Kidney epithelial cell (primary cell): ENCODE measurements around the gene ABLIM2. TPM values are rescaled to one million over a fixed set of nuclear protein-coding genes. Genes with fewer than 3 reads are reported as not detected.

ENCODE experiments used
- DNase-seq: peaks from one replicate; pipeline ENCODE4 v3.0.0-alpha.2; 2010; ENCODE audit warnings: low read depth
- H3K27me3 ChIP-seq: 2 replicates; pipeline ENCODE4 v1.6.0; 2011; ENCODE audit warnings: low read length; ENCODE audit not compliant: control insufficient read depth, insufficient read depth
- H3K36me3 ChIP-seq: 2 replicates; pipeline ENCODE4 v1.5.1; 2011; ENCODE audit warnings: low read length; ENCODE audit not compliant: control insufficient read depth, insufficient read depth
- H3K4me3 ChIP-seq: 2 replicates; pipeline ENCODE4 v1.5.1; 2011; ENCODE audit warnings: low read depth, mild to moderate bottlenecking, control low read depth, low read length
- CTCF ChIP-seq: IDR thresholded peaks from 2 replicates; pipeline ENCODE4 v1.5.1; 2011; ENCODE audit warnings: mild to moderate bottlenecking, moderate library complexity, low read length, control low read depth, inconsistent platforms; ENCODE audit not compliant: insufficient read depth, poor library complexity, severe bottlenecking
- total RNA-seq: library from RNA; depleted of rRNA; stranded (reverse); fragments of >200 nt; gene quantifications from 2 replicates; pipeline ENCODE4 v1.2.3, GENCODE V29; 2015

The ABLIM2 gene
- total RNA-seq, 1 donor from 2014 or later: 1.3 TPM

GRCh38 chr4:7971881-7972500, 186.6 kb downstream of the ABLIM2 start:
- no peak for TF ChIP-seq CTCF
- Histone ChIP-seq H3K27me3 (no peaks in the 10 kb centered on the region), H3K36me3 (no peaks in the 10 kb centered on the region), H3K4me3 (no peak overlapping the region)
- no peak for DNase-seq

- no peak for DNase-seq
- Histone ChIP-seq H3K4me3 (no peak overlapping the region), H3K27me3 (no peaks in the 10 kb centered on the region), H3K36me3 (no peaks in the 10 kb centered on the region)
- TF ChIP-seq CTCF: no peak
These were observed 187.4 kb downstream of the ABLIM2 start for GRCh38 chr4:7971159-7971631.

DNA sequence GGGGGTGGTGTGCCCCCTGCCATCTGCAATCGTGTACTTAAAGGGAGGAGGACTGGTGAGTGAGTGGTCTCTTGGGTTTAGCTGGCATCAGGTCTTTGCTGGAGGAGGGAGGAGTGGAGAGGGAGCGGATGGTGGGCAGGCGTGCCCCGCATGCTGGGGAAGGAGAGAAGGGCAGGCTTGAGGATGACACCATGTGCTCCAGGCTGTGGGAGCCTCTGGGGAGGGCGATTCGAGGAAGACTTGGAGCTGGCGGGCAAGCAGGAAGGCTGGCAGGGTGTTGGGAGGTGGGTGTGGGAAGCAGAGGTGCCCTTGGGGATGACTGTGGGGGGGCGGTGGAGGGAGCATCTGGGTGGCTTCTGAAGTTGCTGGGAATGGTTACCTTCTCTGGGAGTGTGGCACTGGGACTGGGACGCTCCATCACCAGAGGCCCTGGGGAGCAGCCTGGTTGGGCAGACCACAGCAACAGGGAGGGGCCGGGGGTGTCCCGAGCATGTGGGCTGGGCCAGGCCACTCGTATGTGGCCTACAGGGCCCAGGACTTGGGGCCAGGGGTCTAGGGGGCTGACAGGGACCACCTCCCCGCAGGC, 188.2 kb downstream of the ABLIM2 start:
- Histone ChIP-seq H3K36me3 (no peaks in the 10 kb centered on the region), H3K27me3 (peaks cover 1% of the 10 kb centered on the region), H3K4me3 (no peak overlapping the region)
- no peak for DNase-seq
- no peak for TF ChIP-seq CTCF

- no peak for TF ChIP-seq CTCF
- Histone ChIP-seq H3K36me3 (no peaks in the 10 kb centered on the region), H3K27me3 (peaks cover 3% of the 10 kb centered on the region), H3K4me3 (no peak overlapping the region)
- no peak for DNase-seq
These were observed 190.2 kb downstream of the ABLIM2 start for GRCh38 chr4:7968262-7968896.

DNA sequence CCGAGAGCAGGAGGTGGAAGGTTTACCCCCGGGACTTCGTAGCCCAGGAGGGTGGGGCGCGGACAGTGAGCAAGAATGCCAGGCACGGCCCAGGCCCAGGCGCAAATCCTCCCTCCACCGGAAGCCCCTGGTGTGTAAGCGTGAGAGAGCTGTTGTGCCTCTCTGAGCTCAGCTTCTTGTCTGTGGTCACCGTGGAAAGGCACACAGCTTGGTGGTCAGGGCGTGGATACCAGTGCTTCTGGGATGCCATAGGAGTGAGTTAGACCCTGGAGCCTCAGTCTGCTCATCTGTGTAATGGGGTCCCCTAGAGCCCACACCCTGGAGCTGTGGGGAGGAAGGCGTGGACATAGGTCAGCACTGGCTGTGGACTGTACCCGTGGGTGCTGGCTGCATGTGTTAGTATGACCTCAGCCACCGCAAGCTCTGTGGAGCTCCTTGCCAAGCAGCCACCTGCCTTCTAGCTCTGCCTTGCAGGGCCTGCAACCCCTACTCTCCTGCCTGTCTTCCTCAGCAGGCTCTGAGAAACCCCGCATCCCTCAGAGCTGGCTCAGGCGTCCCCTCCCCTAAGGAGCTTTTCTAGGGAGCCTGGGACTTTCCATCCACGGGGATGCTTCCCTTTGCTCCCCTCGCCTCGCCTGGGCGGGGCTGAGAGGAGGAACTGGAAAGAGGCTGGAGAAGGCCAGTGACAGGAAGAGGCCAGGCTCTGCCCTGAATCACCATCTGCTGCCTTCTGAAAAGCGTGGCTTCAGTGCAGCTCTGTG, 190.9 kb downstream of the ABLIM2 start:
- Histone ChIP-seq H3K27me3 (peaks cover 8% of the 10 kb centered on the region), H3K36me3 (no peaks in the 10 kb centered on the region), H3K4me3 (no peak overlapping the region)
- no peak for DNase-seq
- no peak for TF ChIP-seq CTCF
